Measurements from ENCODE around the gene GTF2F2.

DNA sequence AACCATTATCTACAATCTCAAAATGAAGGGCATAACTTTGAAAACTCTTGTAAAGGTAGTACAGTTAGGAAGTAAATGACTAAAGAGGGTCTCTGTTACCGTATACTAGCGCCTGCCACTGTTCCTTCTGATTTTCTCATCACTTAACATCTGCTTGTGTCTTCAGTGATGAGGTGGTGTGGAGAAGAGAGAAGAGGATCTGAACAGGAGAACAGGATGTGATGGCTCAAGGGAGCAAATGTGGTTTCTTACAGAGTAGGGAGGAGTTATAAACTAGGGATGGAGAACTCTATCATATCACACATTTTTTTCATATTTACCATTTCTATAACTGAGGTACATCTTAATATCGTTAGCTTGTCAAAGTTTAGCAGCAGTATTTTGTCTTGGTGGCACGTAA, 79.4 kb downstream of the GTF2F2 start:
- TF ChIP-seq, protein P1, sequence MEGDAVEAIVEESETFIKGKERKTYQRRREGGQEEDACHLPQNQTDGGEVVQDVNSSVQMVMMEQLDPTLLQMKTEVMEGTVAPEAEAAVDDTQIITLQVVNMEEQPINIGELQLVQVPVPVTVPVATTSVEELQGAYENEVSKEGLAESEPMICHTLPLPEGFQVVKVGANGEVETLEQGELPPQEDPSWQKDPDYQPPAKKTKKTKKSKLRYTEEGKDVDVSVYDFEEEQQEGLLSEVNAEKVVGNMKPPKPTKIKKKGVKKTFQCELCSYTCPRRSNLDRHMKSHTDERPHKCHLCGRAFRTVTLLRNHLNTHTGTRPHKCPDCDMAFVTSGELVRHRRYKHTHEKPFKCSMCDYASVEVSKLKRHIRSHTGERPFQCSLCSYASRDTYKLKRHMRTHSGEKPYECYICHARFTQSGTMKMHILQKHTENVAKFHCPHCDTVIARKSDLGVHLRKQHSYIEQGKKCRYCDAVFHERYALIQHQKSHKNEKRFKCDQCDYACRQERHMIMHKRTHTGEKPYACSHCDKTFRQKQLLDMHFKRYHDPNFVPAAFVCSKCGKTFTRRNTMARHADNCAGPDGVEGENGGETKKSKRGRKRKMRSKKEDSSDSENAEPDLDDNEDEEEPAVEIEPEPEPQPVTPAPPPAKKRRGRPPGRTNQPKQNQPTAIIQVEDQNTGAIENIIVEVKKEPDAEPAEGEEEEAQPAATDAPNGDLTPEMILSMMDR (IDR thresholded peaks at IDR 0.05): no peak
- TF ChIP-seq POLR2A (IDR thresholded peaks at IDR 0.05): no peak

All from stomach (tissue), 4 donors.